GM12873 (cell line): ENCODE measurements around the gene NXN.

ENCODE experiments used
- TF ChIP-seq, protein P1 (sequence below): IDR thresholded peaks from 2 replicates; pipeline ENCODE4 v1.5.1; 2012; ENCODE audit warnings: low read depth, mild to moderate bottlenecking, moderate library complexity, low read length, control low read depth; ENCODE audit not compliant: insufficient read depth; ENCODE audit errors: missing control alignments

NXN gene

DNA sequence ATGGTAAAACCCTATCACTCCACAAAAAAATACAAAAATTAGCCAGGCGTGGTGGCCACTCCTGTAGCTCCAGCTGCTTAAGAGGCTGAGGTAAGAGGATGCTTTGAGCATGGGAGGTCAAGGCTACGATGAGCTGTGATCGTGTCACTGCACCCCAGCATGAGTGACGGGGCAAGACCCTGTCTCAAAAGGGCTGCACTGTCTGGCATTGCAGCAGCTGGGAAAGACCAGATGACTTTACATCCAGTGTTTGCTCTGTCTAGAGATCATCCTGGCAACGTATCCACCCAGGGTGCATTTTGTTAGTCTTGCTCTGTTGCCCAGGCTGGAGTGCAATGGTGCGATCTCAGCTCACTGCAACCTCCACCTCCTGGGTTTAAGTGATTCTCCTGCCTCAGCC is 145.4 kb downstream of the NXN start:
- TF ChIP-seq, protein P1, sequence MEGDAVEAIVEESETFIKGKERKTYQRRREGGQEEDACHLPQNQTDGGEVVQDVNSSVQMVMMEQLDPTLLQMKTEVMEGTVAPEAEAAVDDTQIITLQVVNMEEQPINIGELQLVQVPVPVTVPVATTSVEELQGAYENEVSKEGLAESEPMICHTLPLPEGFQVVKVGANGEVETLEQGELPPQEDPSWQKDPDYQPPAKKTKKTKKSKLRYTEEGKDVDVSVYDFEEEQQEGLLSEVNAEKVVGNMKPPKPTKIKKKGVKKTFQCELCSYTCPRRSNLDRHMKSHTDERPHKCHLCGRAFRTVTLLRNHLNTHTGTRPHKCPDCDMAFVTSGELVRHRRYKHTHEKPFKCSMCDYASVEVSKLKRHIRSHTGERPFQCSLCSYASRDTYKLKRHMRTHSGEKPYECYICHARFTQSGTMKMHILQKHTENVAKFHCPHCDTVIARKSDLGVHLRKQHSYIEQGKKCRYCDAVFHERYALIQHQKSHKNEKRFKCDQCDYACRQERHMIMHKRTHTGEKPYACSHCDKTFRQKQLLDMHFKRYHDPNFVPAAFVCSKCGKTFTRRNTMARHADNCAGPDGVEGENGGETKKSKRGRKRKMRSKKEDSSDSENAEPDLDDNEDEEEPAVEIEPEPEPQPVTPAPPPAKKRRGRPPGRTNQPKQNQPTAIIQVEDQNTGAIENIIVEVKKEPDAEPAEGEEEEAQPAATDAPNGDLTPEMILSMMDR, result no peak

GRCh38 chr17:830950-831349 is 148.6 kb downstream of the NXN start:
- TF ChIP-seq, protein P1, result no peak

- TF ChIP-seq, protein P1, result no peak
These were observed 149.2 kb downstream of the NXN start for GRCh38 chr17:830381-830780.

- TF ChIP-seq, protein P1, result no peak
These were observed 150.8 kb downstream of the NXN start for GRCh38 chr17:828761-829160.

DNA sequence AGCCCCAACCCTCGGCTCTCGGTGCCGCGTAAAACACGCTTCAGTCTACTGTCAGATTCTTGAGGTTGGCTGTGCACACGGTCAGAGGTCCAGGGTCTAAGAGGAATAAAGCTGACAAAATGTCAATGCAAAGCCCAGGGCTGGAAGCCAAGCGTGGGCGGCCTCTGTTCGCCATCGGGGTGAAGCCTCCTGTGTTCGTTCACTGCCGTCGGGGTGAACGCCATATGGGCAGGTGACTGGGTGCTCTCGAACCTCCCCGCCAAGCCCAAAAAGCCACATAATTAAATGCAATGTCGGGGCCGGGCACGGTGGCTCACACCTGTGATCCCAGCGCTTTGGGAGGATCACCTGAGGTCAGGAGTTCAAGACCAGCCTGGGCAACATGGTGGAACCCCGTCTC is 152.8 kb downstream of the NXN start:
- TF ChIP-seq, protein P1, result no peak

DNA sequence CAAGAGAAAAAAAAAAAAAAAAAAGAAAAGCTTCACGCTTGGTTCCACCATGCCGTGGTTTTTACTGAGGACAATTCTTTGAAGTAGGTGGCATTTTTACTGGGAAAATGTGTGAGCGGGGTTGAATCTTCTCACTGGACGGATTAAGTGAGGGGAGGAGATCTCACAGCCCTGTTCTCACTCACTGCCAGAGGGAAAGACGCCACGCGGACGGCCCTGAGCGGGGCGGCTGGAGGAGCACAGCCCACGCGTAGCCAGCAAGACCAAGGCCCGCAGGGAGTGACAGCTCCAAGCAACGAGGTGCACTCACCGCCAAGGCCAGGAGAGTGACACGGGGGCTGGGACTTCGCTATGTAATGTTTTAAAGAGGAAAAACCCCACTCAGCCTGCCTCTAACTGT is 154.4 kb downstream of the NXN start:
- TF ChIP-seq, protein P1, result no peak

GRCh38 chr17:824378-824777 is 155.2 kb downstream of the NXN start:
- TF ChIP-seq, protein P1, result no peak
